ENCODE measurements around the gene ST8SIA4. TPM values are rescaled to one million over a fixed set of nuclear protein-coding genes. Genes with fewer than 3 reads are reported as not detected.
A peak's percentile ranks its signal among the peaks of the same experiment; 100 is the strongest.

The ST8SIA4 gene
- total RNA-seq (10 to 100 TPM; 10.2 to 38.5 TPM), polyA plus RNA-seq (ENCODE audit: insufficient read length in 6 of 6) (10 to 100 TPM in 5 of 6 donors, 1 to 10 TPM in 1; 9.4 to 14.8 (median 11.2) TPM)
- long read RNA-seq, donor 1, full-length matches to known transcripts: 5 of 5 reads
- long read RNA-seq, donor 1, partial matches to known transcripts: 0 of 5 reads
- long read RNA-seq, donor 1, other reads (novel, unspliced or antisense): 0 of 5 reads
- long read RNA-seq, donor 2, full-length matches to known transcripts: 3 of 3 reads
- long read RNA-seq, donor 2, partial matches to known transcripts: 0 of 3 reads
- long read RNA-seq, donor 2, other reads (novel, unspliced or antisense): 0 of 3 reads
- long read RNA-seq, donor 3, full-length matches to known transcripts: 5 of 5 reads
- long read RNA-seq, donor 3, partial matches to known transcripts: 0 of 5 reads
- long read RNA-seq, donor 3, other reads (novel, unspliced or antisense): 0 of 5 reads
- long read RNA-seq, donor 4: 0 reads
- long read RNA-seq, donor 5, full-length matches to known transcripts: 2 of 2 reads
- long read RNA-seq, donor 5, partial matches to known transcripts: 0 of 2 reads
- long read RNA-seq, donor 5, other reads (novel, unspliced or antisense): 0 of 2 reads
- long read RNA-seq, donor 6, full-length matches to known transcripts: 6 of 6 reads
- long read RNA-seq, donor 6, partial matches to known transcripts: 0 of 6 reads
- long read RNA-seq, donor 6, other reads (novel, unspliced or antisense): 0 of 6 reads
- long read RNA-seq, donor 7, full-length matches to known transcripts: 4 of 4 reads
- long read RNA-seq, donor 7, partial matches to known transcripts: 0 of 4 reads
- long read RNA-seq, donor 7, other reads (novel, unspliced or antisense): 0 of 4 reads
- long read RNA-seq, donor 8, full-length matches to known transcripts: 7 of 7 reads
- long read RNA-seq, donor 8, partial matches to known transcripts: 0 of 7 reads
- long read RNA-seq, donor 8, other reads (novel, unspliced or antisense): 0 of 7 reads
- long read RNA-seq, donor 9: 0 reads
- long read RNA-seq, donor 10, partial matches to known transcripts: 3 of 5 reads
- long read RNA-seq, donor 10, other reads (novel, unspliced or antisense): 1 of 5 reads
- long read RNA-seq, donor 11, full-length matches to known transcripts: 6 of 6 reads
- long read RNA-seq, donor 11, partial matches to known transcripts: 0 of 6 reads
- long read RNA-seq, donor 11, other reads (novel, unspliced or antisense): 0 of 6 reads
- long read RNA-seq, donor 12, full-length matches to known transcripts: 2 of 2 reads
- long read RNA-seq, donor 12, partial matches to known transcripts: 0 of 2 reads
- long read RNA-seq, donor 12, other reads (novel, unspliced or antisense): 0 of 2 reads

- Histone ChIP-seq H3K27ac (peak within 1 kb of the TSS; percentile 78 to 96), H3K36me3 (no peaks in the 10 kb centered on the region)
These were observed at the start of gene ST8SIA4 for GRCh38 chr5:100903039-100903887. Gene ST8SIA4, minus strand, starts transcription at chr5:100903282. Its CDS starts 327 bp downstream, at chr5:100902955.

GRCh38 chr5:100950985-100951384 is 47.9 kb upstream of the ST8SIA4 start:
- ATAC-seq (peak; percentile 21), DNase-seq (no peak)
- no peak overlapping the region for H3K4me3 ChIP-seq
- no peaks in the 10 kb centered on the region for H3K27me3 ChIP-seq
- no peaks in the 10 kb centered on the region for H3K4me1 ChIP-seq
- intact Hi-C loops (cut with DNase I): no loop called here
- no peaks in the 10 kb centered on the region for H3K36me3 ChIP-seq
- TF ChIP-seq CTCF (IDR thresholded peaks at IDR 0.05): no peak
- peaks cover 0 to 14% of the 10 kb centered on the region in 2 donors for H3K9me3 ChIP-seq
- H3K27ac ChIP-seq: no peak overlapping the region

More at GRCh38 chr5:100903039-100903887, at the start of gene ST8SIA4:
- ATAC-seq (peak; percentile 86), DNase-seq (peak; percentile 84 to 96 (median 91))
- intact Hi-C loops (cut with DNase I): no loop called here
- Histone ChIP-seq H3K4me1 (peaks cover 0 to 37% of the 10 kb centered on the region in 2 donors), H3K4me3 (peak within 1 kb of the TSS; percentile 49 to 71), H3K9me3 (no peaks in the 10 kb centered on the region), H3K27me3 (no peaks in the 10 kb centered on the region)
- TF ChIP-seq CTCF (IDR thresholded peaks at IDR 0.05): no peak

- H3K27me3 ChIP-seq: no peaks in the 10 kb centered on the region
- H3K4me1 ChIP-seq: no peaks in the 10 kb centered on the region
- DNase-seq (no peak), ATAC-seq (no peak)
- no peak overlapping the region for H3K27ac ChIP-seq
- H3K36me3 ChIP-seq: no peaks in the 10 kb centered on the region
- H3K9me3 ChIP-seq: peaks cover 0 to 7% of the 10 kb centered on the region in 2 donors
- intact Hi-C loops (cut with DNase I): no loop called here
- no peak overlapping the region for H3K4me3 ChIP-seq
- TF ChIP-seq CTCF (IDR thresholded peaks at IDR 0.05): no peak
These were observed 10.2 kb upstream of the ST8SIA4 start for GRCh38 chr5:100913298-100913697.

- no peak for DNase-seq
- Histone ChIP-seq H3K27ac (no peak overlapping the region), H3K4me1 (peaks cover 0 to 13% of the 10 kb centered on the region in 2 donors), H3K9me3 (no peaks in the 10 kb centered on the region), H3K27me3 (no peaks in the 10 kb centered on the region), H3K4me3 (no peak overlapping the region), H3K36me3 (no peaks in the 10 kb centered on the region)
- ATAC-seq: no peak
- intact Hi-C loops (cut with DNase I): no loop called here
- no peak for TF ChIP-seq CTCF (IDR thresholded peaks at IDR 0.05)
These were observed 6.0 kb upstream of the ST8SIA4 start for GRCh38 chr5:100909034-100909433.

Data from left lung (tissue), 14 donors.